Astrocyte (in vitro differentiated cells and primary cell): ENCODE results near the gene CNTNAP5. TPM values are rescaled to one million over a fixed set of nuclear protein-coding genes. Genes with fewer than 3 reads are reported as not detected.

Experiments
- DNase-seq: peaks from one replicate; pipeline ENCODE4 v3.0.0-alpha.2; 2010; ENCODE audit warnings: low read depth
- FAIRE-seq: peaks from 2 replicates; lab custom pipeline; 2011; peaks lifted over from hg19 to GRCh38; lab: Jason Lieb, UNC
- H2AFZ ChIP-seq: 2 replicates; pipeline ENCODE4 v1.6.0; 2012; ENCODE audit warnings: low read depth, low read length, inconsistent platforms
- H3K27ac ChIP-seq: 2 replicates; pipeline ENCODE4 v1.5.1; 2011; ENCODE audit warnings: low read depth, low read length, inconsistent platforms
- H3K27me3 ChIP-seq: 2 replicates; pipeline ENCODE4 v1.6.0; 2011; ENCODE audit warnings: low read length, inconsistent platforms; ENCODE audit not compliant: insufficient read depth
- H3K36me3 ChIP-seq: 2 replicates; pipeline ENCODE4 v1.5.1; 2011; ENCODE audit warnings: low read length, inconsistent platforms; ENCODE audit not compliant: insufficient read depth
- H3K4me1 ChIP-seq: 2 replicates; pipeline ENCODE4 v1.5.1; 2011; ENCODE audit warnings: low read length, inconsistent platforms; ENCODE audit not compliant: insufficient read depth
- H3K4me2 ChIP-seq: 2 replicates; pipeline ENCODE4 v1.6.0; 2012; ENCODE audit warnings: low read length, inconsistent platforms
- H3K4me3 ChIP-seq: 2 replicates; pipeline ENCODE4 v1.5.1; 2011; ENCODE audit warnings: low read depth, mild to moderate bottlenecking, low read length, inconsistent platforms; ENCODE audit not compliant: insufficient read depth
- H3K79me2 ChIP-seq: 2 replicates; pipeline ENCODE4 v1.6.0; 2012; ENCODE audit warnings: mild to moderate bottlenecking, low read length, inconsistent platforms; ENCODE audit not compliant: insufficient read depth
- H3K9ac ChIP-seq: 2 replicates; pipeline ENCODE4 v1.6.0; 2012; ENCODE audit warnings: mild to moderate bottlenecking, low read length, inconsistent platforms
- H3K9me3 ChIP-seq: 2 replicates; pipeline ENCODE4 v1.5.1; 2012; ENCODE audit warnings: low read depth, mild to moderate bottlenecking, low read length, inconsistent platforms; ENCODE audit not compliant: insufficient read depth
- H4K20me1 ChIP-seq: 2 replicates; pipeline ENCODE4 v1.6.0; 2012; ENCODE audit warnings: low read length, inconsistent platforms; ENCODE audit not compliant: insufficient read depth
- H3K27ac Mint-ChIP-seq: one replicate; pipeline ENCODE4 v1.8.0; 2021; ENCODE audit warnings: mild to moderate bottlenecking, mixed read lengths; ENCODE audit not compliant: unreplicated experiment
- H3K27me3 Mint-ChIP-seq: one replicate; pipeline ENCODE4 v1.8.0; 2021; ENCODE audit warnings: low read depth, mixed read lengths; ENCODE audit not compliant: unreplicated experiment
- H3K36me3 Mint-ChIP-seq: one replicate; pipeline ENCODE4 v1.8.0; 2021; ENCODE audit warnings: low read depth, mixed read lengths; ENCODE audit not compliant: unreplicated experiment
- H3K4me1 Mint-ChIP-seq: one replicate; pipeline ENCODE4 v1.8.0; 2021; ENCODE audit warnings: low read depth, mixed read lengths; ENCODE audit not compliant: unreplicated experiment
- H3K4me3 Mint-ChIP-seq: one replicate; pipeline ENCODE4 v1.8.0; 2021; ENCODE audit warnings: mild to moderate bottlenecking, moderate library complexity, mixed read lengths; ENCODE audit not compliant: unreplicated experiment
- H3K9me3 Mint-ChIP-seq: one replicate; pipeline ENCODE4 v1.8.0; 2021; ENCODE audit warnings: mild to moderate bottlenecking, mixed read lengths; ENCODE audit not compliant: unreplicated experiment
- EZH2 ChIP-seq: IDR thresholded peaks from 2 replicates; pipeline ENCODE4 v1.6.1; 2012; ENCODE audit warnings: mild to moderate bottlenecking, low read length, inconsistent platforms; ENCODE audit not compliant: insufficient read depth
- total RNA-seq: library from RNA; stranded (reverse); gene quantifications from 2 replicates; pipeline ENCODE4 v1.2.1, GENCODE V29; 2021
- TF ChIP-seq, protein P1 (sequence below): IDR thresholded peaks from 2 replicates; pipeline ENCODE4 v1.5.1; 2011; ENCODE audit warnings: low read depth, mild to moderate bottlenecking, inconsistent platforms, low read length, moderate library complexity; ENCODE audit not compliant: insufficient read depth

The CNTNAP5 gene
- total RNA-seq, 1 donor from 2014 or later = 0.30 TPM

GRCh38 chr2:124315221-124315880 lies 290.3 kb downstream of the CNTNAP5 start:
- H3K27ac Mint-ChIP-seq = no peak overlapping the region
- no peaks in the 10 kb centered on the region for H4K20me1 ChIP-seq
- H3K9ac ChIP-seq = no peak overlapping the region
- no peak overlapping the region for H3K4me3 Mint-ChIP-seq
- H3K9me3 Mint-ChIP-seq = no peaks in the 10 kb centered on the region
- no peaks in the 10 kb centered on the region for H3K27me3 ChIP-seq
- H3K9me3 ChIP-seq = peaks cover 3% of the 10 kb centered on the region
- H3K36me3 ChIP-seq = no peaks in the 10 kb centered on the region
- FAIRE-seq (no peak), DNase-seq (no peak)
- no peaks in the 10 kb centered on the region for H3K27me3 Mint-ChIP-seq
- no peak overlapping the region for H3K4me3 ChIP-seq
- H3K27ac ChIP-seq = no peak overlapping the region
- no peaks in the 10 kb centered on the region for H3K4me1 Mint-ChIP-seq
- H2AFZ ChIP-seq = no peak overlapping the region
- no peaks in the 10 kb centered on the region for H3K4me1 ChIP-seq
- no peak overlapping the region for H3K4me2 ChIP-seq
- H3K79me2 ChIP-seq = no peaks in the 10 kb centered on the region
- TF ChIP-seq, protein P1, sequence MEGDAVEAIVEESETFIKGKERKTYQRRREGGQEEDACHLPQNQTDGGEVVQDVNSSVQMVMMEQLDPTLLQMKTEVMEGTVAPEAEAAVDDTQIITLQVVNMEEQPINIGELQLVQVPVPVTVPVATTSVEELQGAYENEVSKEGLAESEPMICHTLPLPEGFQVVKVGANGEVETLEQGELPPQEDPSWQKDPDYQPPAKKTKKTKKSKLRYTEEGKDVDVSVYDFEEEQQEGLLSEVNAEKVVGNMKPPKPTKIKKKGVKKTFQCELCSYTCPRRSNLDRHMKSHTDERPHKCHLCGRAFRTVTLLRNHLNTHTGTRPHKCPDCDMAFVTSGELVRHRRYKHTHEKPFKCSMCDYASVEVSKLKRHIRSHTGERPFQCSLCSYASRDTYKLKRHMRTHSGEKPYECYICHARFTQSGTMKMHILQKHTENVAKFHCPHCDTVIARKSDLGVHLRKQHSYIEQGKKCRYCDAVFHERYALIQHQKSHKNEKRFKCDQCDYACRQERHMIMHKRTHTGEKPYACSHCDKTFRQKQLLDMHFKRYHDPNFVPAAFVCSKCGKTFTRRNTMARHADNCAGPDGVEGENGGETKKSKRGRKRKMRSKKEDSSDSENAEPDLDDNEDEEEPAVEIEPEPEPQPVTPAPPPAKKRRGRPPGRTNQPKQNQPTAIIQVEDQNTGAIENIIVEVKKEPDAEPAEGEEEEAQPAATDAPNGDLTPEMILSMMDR = no peak
- TF ChIP-seq EZH2 = no peak
- H3K36me3 Mint-ChIP-seq = no peaks in the 10 kb centered on the region

- Mint-ChIP-seq H3K36me3 (no peaks in the 10 kb centered on the region), H3K4me1 (no peaks in the 10 kb centered on the region), H3K27ac (no peak overlapping the region), H3K4me3 (no peak overlapping the region), H3K27me3 (no peaks in the 10 kb centered on the region), H3K9me3 (no peaks in the 10 kb centered on the region)
- Histone ChIP-seq H2AFZ (no peak overlapping the region), H3K27ac (no peak overlapping the region), H3K9me3 (peaks cover 3% of the 10 kb centered on the region), H3K27me3 (no peaks in the 10 kb centered on the region), H3K4me3 (no peak overlapping the region), H3K4me1 (no peaks in the 10 kb centered on the region), H4K20me1 (no peaks in the 10 kb centered on the region), H3K36me3 (no peaks in the 10 kb centered on the region), H3K9ac (no peak overlapping the region), H3K79me2 (no peaks in the 10 kb centered on the region), H3K4me2 (no peak overlapping the region)
- TF ChIP-seq, protein P1 = no peak
- no peak for TF ChIP-seq EZH2
- FAIRE-seq (no peak), DNase-seq (no peak)
These were observed 291.0 kb downstream of the CNTNAP5 start for GRCh38 chr2:124316133-124316532.

DNA sequence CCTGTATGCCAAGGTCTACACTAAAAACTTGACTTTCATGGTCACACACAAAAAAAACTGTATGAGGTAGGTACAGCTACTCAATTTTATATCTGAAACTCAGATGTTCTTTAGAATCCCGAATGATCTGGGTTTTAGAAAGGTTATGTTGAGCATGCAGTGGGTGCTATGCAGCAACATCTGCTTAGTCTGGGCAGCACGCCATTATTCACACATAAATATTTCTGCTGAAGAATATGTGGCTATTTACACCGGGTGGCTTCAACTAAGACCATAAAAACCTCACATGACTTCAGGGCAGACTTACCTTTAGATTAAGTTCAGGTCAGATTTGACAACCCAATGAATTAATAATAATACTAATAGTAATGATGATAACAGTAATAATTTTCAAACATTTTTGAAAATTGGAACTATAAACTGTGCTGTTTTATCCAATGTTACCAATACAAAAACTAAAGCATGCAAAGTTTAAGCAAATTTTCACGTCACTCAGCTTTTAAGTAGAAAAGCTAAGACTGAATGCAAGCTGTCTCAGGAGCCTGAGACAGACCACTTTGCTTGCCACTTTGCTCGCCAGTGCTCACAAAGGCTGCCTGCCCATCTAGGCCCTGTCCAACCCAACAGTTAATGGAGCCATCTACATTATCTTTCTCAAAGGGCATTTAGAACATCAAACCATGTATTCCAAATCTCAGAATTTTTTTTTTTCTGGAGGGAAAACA lies 292.0 kb downstream of the CNTNAP5 start:
- Mint-ChIP-seq H3K27me3 (no peaks in the 10 kb centered on the region), H3K4me3 (no peak overlapping the region), H3K36me3 (no peaks in the 10 kb centered on the region), H3K27ac (no peak overlapping the region), H3K4me1 (no peaks in the 10 kb centered on the region), H3K9me3 (no peaks in the 10 kb centered on the region)
- DNase-seq (no peak), FAIRE-seq (no peak)
- no peaks in the 10 kb centered on the region for H4K20me1 ChIP-seq
- TF ChIP-seq, protein P1 = no peak
- TF ChIP-seq EZH2 = no peak
- no peaks in the 10 kb centered on the region for H3K36me3 ChIP-seq
- H3K27me3 ChIP-seq = no peaks in the 10 kb centered on the region
- no peak overlapping the region for H3K4me3 ChIP-seq
- H3K27ac ChIP-seq = no peak overlapping the region
- no peak overlapping the region for H2AFZ ChIP-seq
- H3K4me1 ChIP-seq = no peaks in the 10 kb centered on the region
- H3K79me2 ChIP-seq = no peaks in the 10 kb centered on the region
- H3K4me2 ChIP-seq = no peak overlapping the region
- peaks cover 3% of the 10 kb centered on the region for H3K9me3 ChIP-seq
- no peak overlapping the region for H3K9ac ChIP-seq
